Suprapubic skin (tissue), 4 donors: ENCODE data around the gene AACS.

Experiments used
- CTCF ChIP-seq, 2 donors: fragments of 200-600 bp in 1 of 2; fragments of 450-650 bp in 1 of 2; sonication (generic) in 1 of 2; IDR thresholded peaks; one replicate each; pipeline ENCODE4 v1.5.1; 2016 to 2019; ENCODE audit warnings: antibody characterized with exemption in 2 of 2, mild to moderate bottlenecking in 1 of 2, moderate library complexity in 1 of 2
- EP300 ChIP-seq: sonication (generic); formaldehyde crosslinking; IDR thresholded peaks from one replicate; pipeline ENCODE4 v1.6.1; 2017; ENCODE audit warnings: antibody characterized with exemption
- POLR2A ChIP-seq, 2 donors: fragments of 450-650 bp; IDR thresholded peaks; one replicate each; pipeline ENCODE4 v1.6.1; 2017; ENCODE audit warnings: antibody characterized with exemption in 2 of 2, mild to moderate bottlenecking in 2 of 2, moderate library complexity in 2 of 2
- POLR2AphosphoS5 ChIP-seq, 3 donors: sonication (generic); formaldehyde crosslinking; IDR thresholded peaks; one replicate each; pipeline ENCODE4 v1.6.1; 2017; ENCODE audit warnings: antibody characterized with exemption in 3 of 3

DNA sequence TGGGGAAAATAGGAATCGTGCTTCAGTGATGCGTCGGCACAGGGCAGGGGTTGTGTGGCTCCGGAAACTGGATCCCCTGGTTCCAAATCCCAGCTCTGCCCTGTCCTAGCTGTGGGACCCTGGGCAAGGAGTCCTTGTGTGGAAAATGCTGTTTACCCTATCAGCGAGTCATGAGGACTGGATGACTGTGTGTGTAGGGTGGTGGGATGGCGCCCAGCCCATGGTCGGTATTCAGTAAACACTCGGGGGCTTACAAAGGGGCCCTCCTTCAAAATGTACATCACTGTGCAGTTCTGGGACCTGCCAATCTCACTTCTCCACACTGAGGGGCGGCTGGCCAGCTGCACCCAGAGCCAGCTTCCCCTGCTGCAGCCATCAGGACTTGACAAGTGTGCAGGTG, 47.4 kb upstream of the AACS start:
- no peak for TF ChIP-seq CTCF (IDR thresholded peaks at IDR 0.05)
- no peak for TF ChIP-seq POLR2A (IDR thresholded peaks at IDR 0.05)
- TF ChIP-seq EP300 = no peak
- no peak for TF ChIP-seq POLR2AphosphoS5 (IDR thresholded peaks at IDR 0.05)
